ENCODE results near the gene SMC1B.

DNA sequence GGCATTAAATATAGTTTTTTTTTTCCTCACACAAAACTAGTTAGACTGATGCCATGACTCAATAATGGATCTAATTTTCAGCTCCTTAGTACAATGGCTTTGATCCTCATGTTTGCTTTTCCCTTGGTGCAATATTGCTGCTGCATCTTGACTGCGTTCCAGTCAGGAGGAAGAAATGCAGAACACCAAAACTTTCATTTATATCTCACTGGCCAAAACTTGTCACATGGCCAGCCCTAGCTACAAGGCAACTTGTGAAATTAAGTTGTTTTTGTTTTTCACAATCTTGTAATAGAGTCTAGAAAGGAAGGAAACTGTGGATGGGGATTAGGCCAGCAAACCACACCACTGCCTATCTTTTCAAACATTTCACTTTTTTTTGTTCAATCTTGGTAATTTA lies 36.7 kb downstream of the SMC1B start:
- TF ChIP-seq, protein P1, sequence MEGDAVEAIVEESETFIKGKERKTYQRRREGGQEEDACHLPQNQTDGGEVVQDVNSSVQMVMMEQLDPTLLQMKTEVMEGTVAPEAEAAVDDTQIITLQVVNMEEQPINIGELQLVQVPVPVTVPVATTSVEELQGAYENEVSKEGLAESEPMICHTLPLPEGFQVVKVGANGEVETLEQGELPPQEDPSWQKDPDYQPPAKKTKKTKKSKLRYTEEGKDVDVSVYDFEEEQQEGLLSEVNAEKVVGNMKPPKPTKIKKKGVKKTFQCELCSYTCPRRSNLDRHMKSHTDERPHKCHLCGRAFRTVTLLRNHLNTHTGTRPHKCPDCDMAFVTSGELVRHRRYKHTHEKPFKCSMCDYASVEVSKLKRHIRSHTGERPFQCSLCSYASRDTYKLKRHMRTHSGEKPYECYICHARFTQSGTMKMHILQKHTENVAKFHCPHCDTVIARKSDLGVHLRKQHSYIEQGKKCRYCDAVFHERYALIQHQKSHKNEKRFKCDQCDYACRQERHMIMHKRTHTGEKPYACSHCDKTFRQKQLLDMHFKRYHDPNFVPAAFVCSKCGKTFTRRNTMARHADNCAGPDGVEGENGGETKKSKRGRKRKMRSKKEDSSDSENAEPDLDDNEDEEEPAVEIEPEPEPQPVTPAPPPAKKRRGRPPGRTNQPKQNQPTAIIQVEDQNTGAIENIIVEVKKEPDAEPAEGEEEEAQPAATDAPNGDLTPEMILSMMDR (IDR thresholded peaks at IDR 0.05; ENCODE audit: insufficient read depth, low read length, poor library complexity, severe bottlenecking) = no peak
- TF ChIP-seq EZH2phosphoT487 (conservative IDR thresholded peaks at IDR 0.05; ENCODE audit: low read length) = no peak

Data from SU-DHL-6 (cell line).